GM20431 (cell line): ENCODE measurements around the gene SOX4.

Experiments
- in situ Hi-C: fragments of 300-500 bp; cut with MseI, MboI; formaldehyde crosslinking; loops from one replicate; pipeline ENCODE4 v1.15.0; 2020; ENCODE audit warnings: low sequenced_read_pairs; ENCODE audit not compliant: unreplicated experiment

SOX4 gene

GRCh38 chr6:21591446-21591845 is 2.1 kb upstream of the SOX4 start:
- in situ Hi-C loops, result loop anchor here (25.0 kb wide), 3 partner anchors 404 to 1029 kb away; no protein-coding TSS in a partner anchor

DNA sequence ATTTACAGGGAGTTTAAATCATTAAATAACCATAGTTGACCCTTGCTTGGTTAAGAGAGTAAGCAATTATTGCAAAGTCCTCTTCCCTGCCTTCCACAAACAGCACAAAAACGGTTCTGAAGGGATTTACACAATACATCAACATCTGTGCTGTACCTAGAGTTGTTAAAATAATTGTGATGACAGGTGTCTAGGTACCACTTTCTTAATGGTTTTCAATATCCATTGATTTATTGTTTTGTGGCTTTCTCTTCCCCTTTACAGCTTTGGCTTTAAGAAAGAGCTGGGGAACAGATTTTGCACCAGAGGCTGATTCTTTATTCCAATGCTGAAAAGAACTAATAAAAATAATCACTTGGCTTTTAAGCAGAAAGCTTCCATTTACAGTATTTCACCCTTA is 598 bp upstream of the SOX4 start:
- in situ Hi-C loops, result loop anchor here (25.0 kb wide), 3 partner anchors 406 to 1031 kb away; no protein-coding TSS in a partner anchor

DNA sequence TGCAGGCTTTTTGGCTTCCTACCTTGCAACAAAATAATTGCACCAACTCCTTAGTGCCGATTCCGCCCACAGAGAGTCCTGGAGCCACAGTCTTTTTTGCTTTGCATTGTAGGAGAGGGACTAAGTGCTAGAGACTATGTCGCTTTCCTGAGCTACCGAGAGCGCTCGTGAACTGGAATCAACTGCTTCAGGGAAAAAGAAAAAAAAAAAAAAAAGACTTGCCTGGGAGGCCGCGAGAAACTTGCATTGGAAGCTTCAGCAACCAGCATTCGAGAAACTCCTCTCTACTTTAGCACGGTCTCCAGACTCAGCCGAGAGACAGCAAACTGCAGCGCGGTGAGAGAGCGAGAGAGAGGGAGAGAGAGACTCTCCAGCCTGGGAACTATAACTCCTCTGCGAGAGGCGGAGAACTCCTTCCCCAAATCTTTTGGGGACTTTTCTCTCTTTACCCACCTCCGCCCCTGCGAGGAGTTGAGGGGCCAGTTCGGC is 420 bp downstream of the SOX4 start:
- in situ Hi-C loops, result loop anchor here (25.0 kb wide), 3 partner anchors 407 to 1032 kb away; no protein-coding TSS in a partner anchor

- in situ Hi-C loops, result loop anchor here (25.0 kb wide), 3 partner anchors 407 to 1032 kb away; no protein-coding TSS in a partner anchor
Observed at GRCh38 chr6:21594416-21595281, 1.1 kb downstream of the SOX4 start.

GRCh38 chr6:21595285-21596144 is 2.0 kb downstream of the SOX4 start:
- in situ Hi-C loops, result loop anchor here (25.0 kb wide), 3 partner anchors 408 to 1033 kb away; no protein-coding TSS in a partner anchor

- in situ Hi-C loops, result loop anchor here (25.0 kb wide), 3 partner anchors 409 to 1034 kb away; no protein-coding TSS in a partner anchor
Observed at GRCh38 chr6:21596145-21596948, 2.8 kb downstream of the SOX4 start.

DNA sequence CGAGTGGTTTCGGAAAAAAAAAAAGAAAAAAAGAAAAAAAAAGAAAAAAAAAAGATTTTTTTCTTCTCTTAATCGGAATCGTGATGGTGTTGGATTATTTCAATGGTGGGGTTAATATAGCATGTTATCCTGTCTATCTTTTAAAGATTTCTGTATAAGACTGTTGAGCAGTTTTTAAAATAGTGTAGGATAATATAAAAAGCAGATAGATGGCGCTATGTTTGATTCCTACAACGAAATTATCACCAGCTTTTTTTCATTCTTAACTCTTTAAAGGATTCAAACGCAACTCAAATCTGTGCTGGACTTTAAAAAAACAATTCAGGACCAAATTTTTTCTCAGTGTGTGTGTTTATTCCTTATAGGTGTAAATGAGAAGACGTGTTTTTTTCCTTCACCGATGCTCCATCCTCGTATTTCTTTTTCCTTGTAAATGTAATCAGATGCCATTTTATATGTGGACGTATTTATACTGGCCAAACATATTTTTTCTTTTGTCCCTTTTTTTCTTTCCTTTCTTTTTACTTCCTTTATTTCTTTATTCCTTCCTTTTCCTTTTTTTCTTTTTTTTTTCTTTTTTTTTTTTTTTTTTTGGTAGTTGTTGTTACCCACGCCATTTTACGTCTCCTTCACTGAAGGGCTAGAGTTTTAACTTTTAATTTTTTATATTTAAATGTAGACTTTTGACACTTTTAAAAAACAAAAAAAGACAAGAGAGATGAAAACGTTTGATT is 3.6 kb downstream of the SOX4 start:
- in situ Hi-C loops, result loop anchor here (25.0 kb wide), 3 partner anchors 410 to 1035 kb away; no protein-coding TSS in a partner anchor

DNA sequence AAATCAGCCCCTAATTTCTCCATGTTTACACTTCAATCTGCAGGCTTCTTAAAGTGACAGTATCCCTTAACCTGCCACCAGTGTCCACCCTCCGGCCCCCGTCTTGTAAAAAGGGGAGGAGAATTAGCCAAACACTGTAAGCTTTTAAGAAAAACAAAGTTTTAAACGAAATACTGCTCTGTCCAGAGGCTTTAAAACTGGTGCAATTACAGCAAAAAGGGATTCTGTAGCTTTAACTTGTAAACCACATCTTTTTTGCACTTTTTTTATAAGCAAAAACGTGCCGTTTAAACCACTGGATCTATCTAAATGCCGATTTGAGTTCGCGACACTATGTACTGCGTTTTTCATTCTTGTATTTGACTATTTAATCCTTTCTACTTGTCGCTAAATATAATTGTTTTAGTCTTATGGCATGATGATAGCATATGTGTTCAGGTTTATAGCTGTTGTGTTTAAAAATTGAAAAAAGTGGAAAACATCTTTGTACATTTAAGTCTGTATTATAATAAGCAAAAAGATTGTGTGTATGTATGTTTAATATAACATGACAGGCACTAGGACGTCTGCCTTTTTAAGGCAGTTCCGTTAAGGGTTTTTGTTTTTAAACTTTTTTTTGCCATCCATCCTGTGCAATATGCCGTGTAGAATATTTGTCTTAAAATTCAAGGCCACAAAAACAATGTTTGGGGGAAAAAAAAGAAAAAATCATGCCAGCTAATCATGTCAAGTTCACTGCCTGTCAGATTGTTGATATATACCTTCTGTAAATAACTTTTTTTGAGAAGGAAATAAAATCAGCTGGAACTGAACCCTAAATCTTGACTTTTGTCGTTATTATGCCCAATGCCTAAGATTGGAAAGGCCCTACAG is 4.5 kb downstream of the SOX4 start:
- in situ Hi-C loops, result loop anchor here (25.0 kb wide), 3 partner anchors 411 to 1036 kb away; no protein-coding TSS in a partner anchor

GRCh38 chr6:21598674-21599023 is 5.1 kb downstream of the SOX4 start:
- in situ Hi-C loops, result loop anchor here (25.0 kb wide), 3 partner anchors 411 to 1036 kb away; no protein-coding TSS in a partner anchor

DNA sequence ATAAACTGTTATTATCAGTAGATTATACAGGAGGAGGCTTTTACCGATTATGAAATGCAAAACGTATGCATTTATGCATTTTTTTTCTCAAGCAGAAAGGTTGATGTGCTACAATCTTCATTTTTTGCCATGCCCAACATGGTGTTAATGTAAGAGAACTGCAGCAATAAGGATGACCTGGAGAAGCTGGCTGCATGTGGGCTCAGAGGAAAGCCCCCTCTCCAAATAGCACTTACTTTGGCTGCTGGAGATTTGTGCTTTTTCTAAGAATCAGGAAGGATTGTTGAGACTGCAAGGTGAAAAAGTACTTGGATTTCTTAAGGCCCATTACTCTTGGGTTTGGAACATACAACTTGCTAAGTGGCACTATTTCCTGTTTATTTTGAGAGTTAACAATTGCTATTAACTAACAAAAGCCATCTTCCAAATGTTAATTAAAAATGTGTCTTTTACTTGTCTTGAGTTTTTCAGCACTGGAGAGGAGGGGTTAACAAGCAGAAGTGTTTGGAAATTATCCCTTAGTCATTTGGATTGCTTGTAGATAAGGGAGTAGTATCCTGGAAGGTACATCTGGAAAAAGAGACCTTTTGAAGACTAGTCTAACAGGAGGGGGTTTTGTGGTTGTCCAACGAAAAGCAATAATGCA is 5.6 kb downstream of the SOX4 start:
- in situ Hi-C loops, result loop anchor here (25.0 kb wide), 3 partner anchors 412 to 1037 kb away; no protein-coding TSS in a partner anchor

GRCh38 chr6:21601339-21601923 is 7.9 kb downstream of the SOX4 start:
- in situ Hi-C loops, result no loop called here

GRCh38 chr6:21601932-21602390 is 8.4 kb downstream of the SOX4 start:
- in situ Hi-C loops, result no loop called here

GRCh38 chr6:21603082-21603952 is 9.8 kb downstream of the SOX4 start:
- in situ Hi-C loops, result no loop called here

DNA sequence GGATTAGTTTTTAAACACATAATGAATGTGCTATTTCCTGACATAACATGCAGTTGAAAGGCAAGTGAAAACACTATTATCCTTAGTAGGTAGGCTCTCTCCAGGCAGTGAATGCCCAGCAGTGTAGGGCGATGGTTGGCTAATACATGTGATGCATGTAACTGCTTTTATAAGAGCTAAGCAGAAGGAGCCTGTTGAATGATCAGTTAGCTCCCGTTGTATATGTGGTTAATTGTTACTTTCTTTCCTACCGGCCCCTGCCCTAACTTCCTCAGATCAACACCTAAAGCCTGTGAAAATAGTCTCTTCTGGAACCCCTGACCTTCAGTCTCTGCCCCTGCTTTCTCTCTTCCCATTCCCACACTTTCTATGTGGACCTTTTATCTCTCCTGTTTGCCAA is 10.5 kb downstream of the SOX4 start:
- in situ Hi-C loops, result no loop called here

- in situ Hi-C loops, result no loop called here
Observed at GRCh38 chr6:21605166-21605565, 11.6 kb downstream of the SOX4 start.

DNA sequence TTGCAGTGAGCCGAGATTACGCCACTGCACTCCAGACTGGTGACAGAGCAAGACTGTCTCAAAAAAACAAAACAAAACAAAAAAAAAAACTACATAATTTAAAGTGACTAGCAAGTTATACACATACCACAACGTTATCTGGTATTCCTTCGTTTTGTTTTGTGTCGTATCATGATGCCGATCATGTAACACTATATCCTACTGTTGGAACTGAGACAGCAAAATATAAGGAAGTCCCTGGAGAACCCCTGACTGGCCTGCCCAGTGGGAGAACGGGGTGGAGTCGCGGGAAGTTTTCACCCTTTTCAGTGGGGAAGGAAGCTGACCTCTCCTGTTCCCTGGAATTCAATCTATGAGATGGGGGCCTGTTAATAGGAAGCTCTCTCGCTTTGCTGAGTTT is 15.1 kb downstream of the SOX4 start:
- in situ Hi-C loops, result no loop called here
